H7 (cell line): Measurements from ENCODE around the gene FAM83B. TPM values are rescaled to one million over a fixed set of nuclear protein-coding genes. Genes with fewer than 3 reads are reported as not detected.

Experiments
- DNase-seq: peaks from one replicate; pipeline ENCODE4 v3.0.0; 2012
- H3K27me3 ChIP-seq: 2 replicates; pipeline ENCODE4 v1.6.0; 2011; ENCODE audit warnings: mild to moderate bottlenecking, low read length; ENCODE audit not compliant: control insufficient read depth, insufficient read depth
- H3K36me3 ChIP-seq: replicated peaks from 2 replicates; pipeline ENCODE4 v1.5.1; 2011; ENCODE audit warnings: low read length; ENCODE audit not compliant: control insufficient read depth, insufficient read depth
- H3K4me3 ChIP-seq: 2 replicates; pipeline ENCODE4 v1.5.1; 2011; ENCODE audit warnings: low read depth, mild to moderate bottlenecking, control low read depth, low read length, moderate library complexity; ENCODE audit not compliant: insufficient read depth
- total RNA-seq: library from RNA; depleted of rRNA; stranded (reverse); fragments of >200 nt; shearing (Covaris generic); gene quantifications from 2 replicates; pipeline ENCODE4 v1.2.3, GENCODE V29; 2014

FAM83B gene
- total RNA-seq, 1 experiment from 2014 or later, result 1.5 TPM

DNA sequence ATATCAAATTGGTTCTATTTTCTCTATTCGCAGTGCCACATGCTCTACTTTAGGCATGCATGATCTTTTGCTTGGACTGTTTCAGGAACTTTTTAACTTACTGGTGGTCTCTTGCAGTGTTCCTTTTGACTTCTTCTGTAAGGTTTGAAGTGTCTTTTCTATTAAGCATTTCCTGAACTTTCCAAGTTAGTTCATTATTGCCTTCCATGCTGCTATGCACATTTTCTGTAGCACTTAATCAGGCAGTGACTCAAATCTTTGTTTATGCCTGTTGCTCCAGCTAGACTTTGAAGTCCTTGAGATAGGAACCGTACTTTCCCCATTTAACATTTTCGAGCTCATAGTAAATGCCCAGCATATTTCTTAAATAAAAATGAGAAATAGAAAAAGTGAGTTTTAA, 52.2 kb downstream of the FAM83B start:
- Histone ChIP-seq H3K36me3 (no peaks in the 10 kb centered on the region), H3K27me3 (no peaks in the 10 kb centered on the region), H3K4me3 (no peak overlapping the region)
- no peak for DNase-seq

DNA sequence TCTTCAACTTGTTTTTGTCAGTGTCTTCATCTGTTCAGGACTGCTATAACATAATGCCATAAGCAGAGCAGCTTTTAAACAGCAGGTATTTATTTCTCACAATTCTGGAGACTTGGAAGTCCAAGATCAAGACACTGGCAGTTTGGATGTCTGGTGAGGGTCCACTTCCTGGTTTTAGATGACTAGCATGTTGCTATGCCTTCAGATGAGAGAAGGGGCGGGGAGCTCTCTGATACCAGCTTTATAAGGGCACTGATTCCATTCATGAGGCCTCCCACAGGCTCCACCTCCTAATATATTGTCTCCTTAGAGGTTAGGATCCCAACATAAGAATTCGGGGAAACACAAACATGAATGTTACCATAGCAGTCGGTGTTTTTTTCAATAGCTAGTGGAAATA, 52.9 kb downstream of the FAM83B start:
- DNase-seq, result no peak
- H3K4me3 ChIP-seq, result no peak overlapping the region
- no peaks in the 10 kb centered on the region for H3K27me3 ChIP-seq
- no peaks in the 10 kb centered on the region for H3K36me3 ChIP-seq

DNA sequence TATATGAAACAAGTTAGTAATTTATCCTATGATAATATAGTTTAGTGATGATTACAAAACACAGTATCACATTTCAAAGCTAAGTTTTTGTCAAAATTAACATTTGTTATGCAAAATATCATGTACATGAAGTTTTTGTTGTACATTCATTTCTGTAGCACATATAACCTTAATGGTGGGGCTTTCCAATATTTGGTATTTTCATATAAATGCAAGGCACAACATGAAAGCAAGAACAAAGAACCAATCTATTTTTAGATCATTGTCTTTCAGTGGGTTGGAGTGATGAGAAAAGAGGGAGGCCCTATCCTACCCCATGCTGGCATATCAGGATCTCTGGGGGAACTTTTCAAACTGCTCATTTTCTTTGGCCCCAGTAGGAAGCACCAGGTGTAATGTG, 53.4 kb downstream of the FAM83B start:
- DNase-seq, result no peak
- H3K36me3 ChIP-seq, result no peaks in the 10 kb centered on the region
- H3K4me3 ChIP-seq, result no peak overlapping the region
- no peaks in the 10 kb centered on the region for H3K27me3 ChIP-seq

DNA sequence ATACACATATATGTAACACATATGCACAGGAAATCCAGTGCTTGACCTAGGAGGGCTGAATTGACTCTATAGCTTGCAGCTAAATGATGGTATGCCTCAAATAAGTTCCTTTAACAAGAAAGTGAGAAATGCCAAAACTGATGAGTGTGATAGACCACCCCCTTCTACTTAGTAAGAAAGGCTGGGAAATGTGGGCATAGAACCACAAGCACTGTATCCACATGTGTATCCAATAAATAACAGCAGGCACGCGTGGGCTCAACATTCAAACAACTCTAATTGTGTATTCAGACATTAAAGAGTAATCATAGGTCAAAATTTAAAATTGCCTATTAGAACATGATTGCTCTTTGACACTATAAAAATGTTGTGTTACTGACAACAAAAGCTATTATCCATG, 54.1 kb downstream of the FAM83B start:
- Histone ChIP-seq H3K27me3 (no peaks in the 10 kb centered on the region), H3K36me3 (no peaks in the 10 kb centered on the region), H3K4me3 (no peak overlapping the region)
- DNase-seq, result no peak

DNA sequence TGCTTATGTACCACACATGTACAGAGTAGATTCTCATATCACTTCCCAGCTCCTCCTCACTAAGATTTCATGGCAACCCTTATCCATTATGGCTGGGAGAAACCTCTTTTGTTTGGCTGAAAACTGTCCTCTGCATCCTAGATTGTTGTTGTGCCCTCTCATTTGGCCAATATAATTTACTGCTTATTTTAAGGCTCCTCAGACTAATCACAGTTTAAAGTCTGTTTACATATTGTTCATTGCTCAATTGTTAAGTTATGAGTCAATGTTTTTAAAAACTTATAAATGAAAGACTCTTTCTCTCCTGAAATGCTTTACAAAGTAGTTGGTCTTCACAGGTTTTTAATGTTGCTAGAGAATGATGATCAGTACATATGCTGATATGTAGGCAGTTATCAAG, 57.3 kb downstream of the FAM83B start:
- no peaks in the 10 kb centered on the region for H3K36me3 ChIP-seq
- no peak for DNase-seq
- H3K27me3 ChIP-seq, result no peaks in the 10 kb centered on the region
- no peak overlapping the region for H3K4me3 ChIP-seq

DNA sequence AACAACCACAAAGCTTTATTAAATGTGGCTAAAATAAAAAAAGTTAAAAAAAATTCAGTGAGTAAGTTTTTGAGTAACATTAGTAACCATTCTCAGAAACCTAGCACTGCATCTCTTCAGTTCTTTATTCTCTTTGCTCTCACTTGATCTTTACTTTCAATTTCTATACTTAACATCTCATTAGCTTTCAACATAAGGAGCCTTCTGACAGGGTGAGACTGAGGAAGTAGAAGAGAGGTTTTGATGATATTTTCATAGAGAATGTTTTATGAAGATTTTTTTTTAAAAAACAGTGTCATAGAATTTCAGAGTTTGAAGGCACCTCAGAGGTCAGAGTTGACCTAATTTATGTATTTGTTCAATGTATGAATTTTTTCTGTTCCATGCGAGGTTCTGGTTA, 60.8 kb downstream of the FAM83B start:
- no peaks in the 10 kb centered on the region for H3K36me3 ChIP-seq
- no peak for DNase-seq
- no peaks in the 10 kb centered on the region for H3K27me3 ChIP-seq
- no peak overlapping the region for H3K4me3 ChIP-seq

DNA sequence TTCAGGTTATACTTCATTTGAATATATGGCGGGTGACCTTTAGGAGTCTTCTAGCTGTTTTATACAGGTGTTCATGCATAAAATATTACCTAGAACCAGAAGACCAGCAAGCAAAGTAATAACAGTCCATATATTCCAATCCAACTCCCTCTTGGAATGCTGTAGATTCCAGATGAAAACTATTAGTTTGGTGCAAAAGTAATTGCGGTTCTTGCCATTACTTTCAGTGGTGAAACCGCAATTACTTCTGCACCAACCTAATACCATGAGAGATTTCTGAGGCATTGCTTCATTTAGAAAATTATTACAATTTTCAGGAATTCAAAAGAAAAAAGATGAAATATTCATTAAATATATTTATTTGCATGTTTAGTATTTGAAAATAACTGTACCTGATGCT, 62.6 kb downstream of the FAM83B start:
- no peak for DNase-seq
- Histone ChIP-seq H3K4me3 (no peak overlapping the region), H3K27me3 (no peaks in the 10 kb centered on the region), H3K36me3 (no peaks in the 10 kb centered on the region)

DNA sequence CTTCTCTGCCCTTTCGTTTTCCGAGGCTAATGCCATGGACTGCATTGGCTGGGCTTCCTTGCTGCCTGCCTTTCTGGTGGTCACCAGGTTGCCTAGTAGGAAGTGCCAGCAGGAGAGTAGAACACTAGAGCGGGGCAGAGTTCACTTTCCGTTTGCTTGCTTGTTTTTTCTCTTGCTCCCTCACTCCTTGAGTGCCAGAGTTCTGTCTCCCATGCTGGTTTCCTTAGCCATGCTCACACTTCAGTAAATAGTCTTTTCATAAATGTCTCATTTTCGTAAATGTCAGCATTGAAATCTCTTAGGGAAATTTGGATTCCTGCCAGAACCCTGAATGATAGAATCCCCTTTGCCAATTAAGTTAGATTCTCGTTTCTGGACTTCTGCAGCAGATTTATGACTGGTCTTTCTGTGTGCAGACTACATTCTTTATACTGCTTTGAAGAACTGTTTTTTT, 63.9 kb downstream of the FAM83B start:
- Histone ChIP-seq H3K4me3 (no peak overlapping the region), H3K27me3 (no peaks in the 10 kb centered on the region), H3K36me3 (no peaks in the 10 kb centered on the region)
- DNase-seq, result no peak

DNA sequence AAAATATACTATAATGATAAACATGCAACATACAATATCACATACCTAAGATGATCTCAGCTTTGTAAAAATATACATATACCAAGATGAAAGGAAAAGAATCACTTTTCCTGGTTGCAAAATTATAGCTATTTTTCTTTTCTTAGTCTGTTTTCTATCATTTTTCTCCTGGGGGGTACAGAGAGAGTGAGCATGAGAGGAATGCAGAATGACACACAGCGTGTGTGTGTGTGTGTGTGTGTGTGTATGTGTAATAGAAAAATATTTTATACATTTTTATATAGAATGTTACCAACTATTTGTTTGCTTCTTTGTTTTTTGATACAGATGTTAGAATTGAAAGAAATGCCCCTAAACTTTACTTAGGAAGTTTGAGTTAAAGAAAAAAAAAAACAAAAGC, 64.3 kb downstream of the FAM83B start:
- Histone ChIP-seq H3K4me3 (no peak overlapping the region), H3K36me3 (no peaks in the 10 kb centered on the region), H3K27me3 (no peaks in the 10 kb centered on the region)
- DNase-seq, result no peak

DNA sequence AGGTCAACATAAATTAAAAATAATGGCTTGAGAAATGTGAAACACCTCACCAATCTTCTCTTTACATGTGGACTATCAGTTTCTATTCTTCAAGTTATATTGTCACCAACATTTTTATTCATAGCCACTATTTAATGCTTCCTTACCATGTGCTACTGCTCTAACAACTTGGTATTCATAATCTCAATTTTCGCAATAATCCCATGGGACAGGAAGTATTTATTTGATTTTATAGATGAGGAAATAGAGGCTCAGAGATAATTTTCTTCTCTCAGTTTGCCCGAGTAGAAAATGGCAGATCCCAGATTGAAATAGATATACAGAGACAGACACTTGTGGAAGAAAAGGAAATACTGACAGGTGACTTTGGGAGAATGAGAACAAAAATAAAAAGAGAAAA, 66.6 kb downstream of the FAM83B start:
- no peaks in the 10 kb centered on the region for H3K36me3 ChIP-seq
- H3K4me3 ChIP-seq, result no peak overlapping the region
- DNase-seq, result no peak
- no peaks in the 10 kb centered on the region for H3K27me3 ChIP-seq

DNA sequence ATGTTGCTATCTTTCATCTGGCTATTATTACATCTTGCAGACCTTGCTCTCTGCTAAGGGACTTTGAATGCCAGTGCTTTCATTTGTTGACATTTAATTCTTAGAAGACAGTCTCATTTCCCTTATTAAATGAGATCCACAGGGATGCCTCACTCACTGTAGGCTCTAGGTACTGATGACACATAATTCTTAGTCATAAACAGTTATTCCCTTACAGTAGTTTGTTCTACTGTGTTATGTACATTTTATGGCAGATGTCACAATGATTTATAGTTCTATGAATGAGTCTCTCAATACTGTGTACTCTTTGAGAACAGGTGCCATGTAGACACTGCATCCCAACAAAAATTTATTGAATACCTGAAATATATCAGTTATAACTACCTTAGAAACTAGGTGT, 70.3 kb downstream of the FAM83B start:
- Histone ChIP-seq H3K4me3 (no peak overlapping the region), H3K27me3 (no peaks in the 10 kb centered on the region), H3K36me3 (no peaks in the 10 kb centered on the region)
- DNase-seq, result no peak

DNA sequence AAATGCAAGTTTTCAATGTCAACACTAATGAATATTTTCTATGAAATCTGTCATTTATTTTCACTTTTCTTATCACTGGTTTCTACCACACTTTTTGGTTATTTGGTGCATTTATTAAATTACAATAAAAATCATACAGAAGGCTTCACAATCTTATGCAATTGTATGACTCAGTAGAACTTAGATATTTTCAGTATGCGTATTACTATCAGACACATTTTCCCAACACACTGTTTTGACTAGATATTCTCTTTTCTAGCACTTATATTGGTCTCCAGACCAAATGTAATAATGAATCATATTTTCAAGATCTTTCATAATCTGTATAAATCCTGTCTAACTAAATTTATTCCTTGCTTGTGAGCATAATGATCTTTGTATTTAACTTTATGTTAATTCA, 74.1 kb downstream of the FAM83B start:
- H3K27me3 ChIP-seq, result no peaks in the 10 kb centered on the region
- H3K4me3 ChIP-seq, result no peak overlapping the region
- DNase-seq, result no peak
- no peaks in the 10 kb centered on the region for H3K36me3 ChIP-seq

DNA sequence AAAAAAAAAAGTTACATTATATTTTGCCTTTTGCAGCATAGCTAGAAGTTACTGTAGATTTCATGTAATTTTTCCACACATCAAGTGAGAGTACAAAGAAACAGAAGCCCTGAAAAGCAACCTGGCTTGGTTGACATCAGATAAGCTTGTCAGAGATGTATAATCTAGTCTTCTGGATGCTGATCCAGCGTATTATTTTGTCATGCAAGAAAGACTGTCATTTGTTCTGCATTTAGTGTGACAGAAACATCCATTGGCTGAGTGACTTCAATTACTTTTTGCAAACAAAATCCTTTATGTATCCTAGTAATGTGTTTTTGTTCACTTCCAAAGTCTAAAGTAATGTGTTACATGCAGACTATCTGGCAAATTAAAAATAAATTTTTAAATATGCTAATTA, 75.3 kb downstream of the FAM83B start:
- no peaks in the 10 kb centered on the region for H3K27me3 ChIP-seq

DNA sequence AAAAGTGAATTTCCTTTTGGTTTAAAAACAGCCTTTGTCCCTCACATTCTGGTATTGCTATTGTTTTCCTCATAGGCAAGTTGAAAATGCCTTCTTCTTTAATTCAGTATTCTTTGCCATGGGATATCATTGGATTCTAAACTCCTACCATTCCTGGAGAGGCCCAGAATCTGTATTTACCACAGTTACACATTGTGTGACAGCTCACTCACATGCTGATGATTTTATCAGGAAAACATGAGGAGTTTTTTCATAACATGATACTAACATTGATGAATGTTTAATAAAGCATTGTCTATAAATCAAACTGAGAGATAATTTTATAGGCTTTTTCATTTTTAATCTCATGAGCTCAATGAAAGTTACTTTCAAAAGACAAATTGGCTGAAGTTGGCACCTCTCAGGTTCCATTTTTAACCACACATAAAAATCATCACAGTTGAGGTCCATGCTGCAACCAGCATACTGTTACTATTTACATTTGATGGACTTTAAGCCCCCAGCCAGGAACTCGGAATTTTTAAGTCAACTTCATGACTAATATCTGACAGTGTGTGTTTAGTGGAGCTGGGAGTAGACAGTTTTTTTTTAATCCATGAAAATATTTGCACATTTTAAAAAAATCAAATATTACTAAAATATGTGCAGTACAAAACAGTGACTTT, 82.8 kb downstream of the FAM83B start:
- H3K36me3 ChIP-seq, result no peaks in the 10 kb centered on the region

More for the DNA sequence above, 75.3 kb downstream of the FAM83B start:
- H3K4me3 ChIP-seq, result no peak overlapping the region
- no peak for DNase-seq
- H3K36me3 ChIP-seq, result no peaks in the 10 kb centered on the region

DNA sequence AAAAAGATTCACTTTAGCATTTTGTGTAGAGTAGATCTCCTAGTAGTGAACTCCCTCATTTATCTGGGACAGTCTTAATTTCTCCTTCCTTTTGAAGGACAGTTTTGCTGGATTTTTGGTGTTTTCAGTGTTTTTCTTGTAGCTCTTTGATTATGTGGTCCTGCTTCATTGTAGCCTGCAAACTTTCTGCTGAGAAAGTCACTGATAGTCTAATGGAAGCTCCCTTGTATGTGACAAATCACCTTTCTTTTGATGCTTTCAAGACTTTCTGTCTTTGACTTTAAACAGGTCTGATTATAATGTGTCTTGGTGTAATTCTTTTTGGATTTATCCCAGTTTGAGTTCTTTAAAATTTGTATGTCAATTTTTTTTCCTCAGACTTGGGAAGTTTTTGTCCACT, 86.1 kb downstream of the FAM83B start:
- no peaks in the 10 kb centered on the region for H3K36me3 ChIP-seq
- H3K4me3 ChIP-seq, result no peak overlapping the region
- no peak for DNase-seq
- H3K27me3 ChIP-seq, result no peaks in the 10 kb centered on the region

More for the DNA sequence above, 82.8 kb downstream of the FAM83B start:
- no peak for DNase-seq
- Histone ChIP-seq H3K27me3 (no peaks in the 10 kb centered on the region), H3K4me3 (no peak overlapping the region)

DNA sequence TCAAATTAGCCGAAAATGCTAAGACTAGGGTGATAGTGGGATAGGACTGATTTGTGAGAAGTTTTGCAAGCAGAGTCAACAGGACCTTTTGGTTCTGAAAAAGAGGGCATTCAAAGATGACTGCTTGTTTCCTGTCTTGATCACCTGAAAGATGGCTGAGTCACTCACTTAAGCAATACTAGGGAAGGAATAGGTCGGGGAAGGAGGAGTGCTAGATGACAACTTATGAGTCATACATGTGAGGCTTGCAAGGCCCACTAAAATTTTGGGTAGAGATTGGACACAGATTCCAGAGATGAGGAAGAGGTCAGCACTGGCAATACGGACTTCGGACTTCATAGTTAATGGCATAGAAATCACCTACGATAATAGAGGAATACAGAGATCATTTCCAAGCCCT, 89.2 kb downstream of the FAM83B start:
- Histone ChIP-seq H3K27me3 (no peaks in the 10 kb centered on the region), H3K36me3 (no peaks in the 10 kb centered on the region), H3K4me3 (no peak overlapping the region)
- DNase-seq, result no peak
